Activated T-helper 2 cell treated with anti-CD3 and anti-CD28 coated beads, Interferon-gamma antibody, Interleukin-2, Interleukin-4, amounts not matched to agents 10 μg/mL and 5 μg/mL and 100 μg/mL, durations not matched to agents 14 hours and 24 hours and 36 hours (primary cell): Measurements from ENCODE around the gene CPSF7. TPM values are rescaled to one million over a fixed set of nuclear protein-coding genes. Genes with fewer than 3 reads are reported as not detected.

Source experiments
- DNase-seq: peaks from one replicate; pipeline ENCODE4 v3.0.0; 2021; ENCODE audit warnings: low spot score
- H3K27ac Mint-ChIP-seq: one replicate; pipeline ENCODE4 v1.8.0; 2021; ENCODE audit warnings: mixed read lengths
- H3K27me3 Mint-ChIP-seq: one replicate; pipeline ENCODE4 v1.8.0; 2021; ENCODE audit warnings: low read depth, mixed read lengths
- H3K36me3 Mint-ChIP-seq: one replicate; pipeline ENCODE4 v1.8.0; 2021; ENCODE audit warnings: low read depth, mixed read lengths
- H3K4me1 Mint-ChIP-seq: one replicate; pipeline ENCODE4 v1.8.0; 2021; ENCODE audit warnings: low read depth, mixed read lengths
- H3K4me3 Mint-ChIP-seq: one replicate; pipeline ENCODE4 v1.8.0; 2021; ENCODE audit warnings: low read depth, mild to moderate bottlenecking, moderate library complexity, mixed read lengths
- H3K9me3 Mint-ChIP-seq: one replicate; pipeline ENCODE4 v1.8.0; 2021; ENCODE audit warnings: mixed read lengths
- intact Hi-C: fragments of 100-400 bp; cut with micrococcal nuclease; formaldehyde crosslinking; loops from one replicate; pipeline ENCODE4 v1.15.1; 2023
- total RNA-seq: library from RNA; stranded (reverse); gene quantifications from 2 replicates; pipeline ENCODE4 v1.2.3, GENCODE V29; 2022

The CPSF7 gene
- total RNA-seq, 1 donor from 2014 or later: 123 TPM

DNA sequence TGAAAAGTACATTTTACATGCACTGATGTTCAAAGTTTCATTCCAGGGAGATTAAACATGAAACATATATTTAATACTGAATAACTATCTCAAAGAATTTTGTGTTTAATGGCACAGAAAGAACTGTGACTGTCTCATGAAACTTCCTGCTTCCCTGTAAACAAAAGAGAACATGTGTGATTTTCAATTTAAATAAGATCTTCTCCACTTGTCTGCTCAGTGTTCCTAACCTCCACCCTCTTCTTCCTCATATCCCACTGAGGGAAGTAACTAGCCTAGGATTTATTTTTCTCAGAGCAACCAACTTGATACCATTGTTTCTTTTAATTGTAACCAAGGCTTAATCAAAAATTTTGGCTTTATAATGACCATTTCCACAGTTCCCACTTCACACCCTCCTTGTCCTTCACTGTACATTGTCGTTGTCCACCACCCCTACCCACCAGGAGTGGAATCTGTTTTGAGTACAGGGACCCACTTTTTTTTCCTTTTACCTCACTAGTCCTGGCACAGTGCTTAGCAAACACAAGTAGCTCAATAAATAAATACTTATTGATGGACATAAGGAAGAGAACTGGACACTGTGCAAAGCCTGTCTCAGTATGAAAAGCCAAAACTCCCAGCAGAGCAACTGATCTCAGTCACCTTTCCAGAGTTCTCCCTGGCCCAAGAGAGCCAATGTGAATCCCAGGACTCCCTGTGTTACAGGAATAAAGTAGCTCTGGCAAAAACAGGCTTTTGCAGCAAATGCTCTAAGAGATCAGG lies 4.2 kb downstream of the CPSF7 start:
- H3K27me3 Mint-ChIP-seq: no peaks in the 10 kb centered on the region
- no peak overlapping the region for H3K4me3 Mint-ChIP-seq
- H3K9me3 Mint-ChIP-seq: no peaks in the 10 kb centered on the region
- intact Hi-C loops: no loop called here
- peaks cover 78% of the 10 kb centered on the region for H3K36me3 Mint-ChIP-seq
- DNase-seq: no peak
- peaks cover 41% of the 10 kb centered on the region for H3K4me1 Mint-ChIP-seq
- peak overlapping the region; percentile 36 for H3K27ac Mint-ChIP-seq

DNA sequence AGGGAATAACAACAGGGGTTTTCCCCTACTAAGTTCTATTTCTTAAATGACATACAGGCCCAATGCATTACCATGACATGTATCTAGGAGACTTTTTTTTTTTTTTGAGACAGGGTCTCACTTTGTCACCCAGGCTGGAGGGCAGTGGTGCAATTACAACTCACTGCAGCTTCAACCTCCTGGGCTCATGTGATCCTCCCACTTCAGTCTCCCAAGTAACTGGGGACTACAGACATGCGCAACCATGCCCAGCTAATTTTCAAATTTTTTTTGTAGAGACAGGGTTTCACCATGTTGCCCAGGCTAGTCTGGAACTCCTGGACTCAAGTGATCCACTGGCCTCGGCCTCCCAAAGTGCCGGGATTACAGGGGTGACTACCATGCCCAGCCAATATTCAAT lies 7.5 kb downstream of the CPSF7 start:
- Mint-ChIP-seq H3K4me3 (no peak overlapping the region), H3K9me3 (no peaks in the 10 kb centered on the region), H3K27me3 (no peaks in the 10 kb centered on the region), H3K4me1 (peaks cover 38% of the 10 kb centered on the region), H3K36me3 (peaks cover 95% of the 10 kb centered on the region), H3K27ac (no peak overlapping the region)
- intact Hi-C loops: no loop called here
- no peak for DNase-seq

DNA sequence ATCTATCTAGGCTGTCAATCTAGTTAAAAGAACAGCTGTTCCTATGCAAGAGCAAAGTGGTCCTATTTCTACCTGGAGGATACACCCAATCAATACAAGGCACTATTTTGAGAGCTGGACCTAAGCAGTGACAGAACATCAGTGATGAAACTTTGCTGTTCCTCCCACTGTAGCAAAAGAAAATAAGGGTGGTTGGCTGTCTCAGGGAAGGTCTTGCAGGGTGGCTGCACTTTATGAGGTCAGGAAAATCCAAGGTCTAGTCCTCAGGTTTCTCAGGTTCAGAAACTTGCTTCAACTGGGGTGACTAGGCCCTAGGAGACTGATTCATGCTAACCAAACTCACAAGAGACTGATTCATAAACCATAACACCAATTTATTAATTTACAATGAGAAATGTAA lies 11.6 kb downstream of the CPSF7 start:
- H3K27me3 Mint-ChIP-seq: no peaks in the 10 kb centered on the region
- H3K27ac Mint-ChIP-seq: no peak overlapping the region
- intact Hi-C loops: no loop called here
- H3K4me1 Mint-ChIP-seq: peaks cover 37% of the 10 kb centered on the region
- no peak for DNase-seq
- peaks cover 94% of the 10 kb centered on the region for H3K36me3 Mint-ChIP-seq
- no peaks in the 10 kb centered on the region for H3K9me3 Mint-ChIP-seq
- H3K4me3 Mint-ChIP-seq: no peak overlapping the region

DNA sequence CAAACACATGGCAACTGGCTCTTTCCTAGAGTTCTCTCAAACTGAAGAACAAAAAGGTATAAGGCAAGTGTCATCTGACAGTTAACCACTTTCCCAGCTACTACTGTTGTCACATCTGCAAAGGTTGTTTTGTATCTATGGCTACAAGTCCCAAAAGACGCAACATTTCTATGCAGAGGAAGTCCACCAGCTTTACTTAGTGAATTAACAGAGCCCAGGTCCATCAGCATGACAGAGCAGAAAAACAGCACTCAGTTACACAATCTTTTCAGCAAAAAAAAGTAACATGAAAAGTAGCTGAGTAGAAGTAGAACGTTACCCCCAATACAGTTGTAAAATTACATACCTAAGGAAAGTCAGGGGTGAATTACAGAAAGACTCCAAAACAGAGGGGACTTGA lies 12.1 kb downstream of the CPSF7 start:
- Mint-ChIP-seq H3K4me1 (peaks cover 37% of the 10 kb centered on the region), H3K36me3 (peaks cover 96% of the 10 kb centered on the region), H3K9me3 (no peaks in the 10 kb centered on the region), H3K27me3 (no peaks in the 10 kb centered on the region), H3K27ac (peak overlapping the region; percentile 7), H3K4me3 (no peak overlapping the region)
- intact Hi-C loops: no loop called here
- no peak for DNase-seq

DNA sequence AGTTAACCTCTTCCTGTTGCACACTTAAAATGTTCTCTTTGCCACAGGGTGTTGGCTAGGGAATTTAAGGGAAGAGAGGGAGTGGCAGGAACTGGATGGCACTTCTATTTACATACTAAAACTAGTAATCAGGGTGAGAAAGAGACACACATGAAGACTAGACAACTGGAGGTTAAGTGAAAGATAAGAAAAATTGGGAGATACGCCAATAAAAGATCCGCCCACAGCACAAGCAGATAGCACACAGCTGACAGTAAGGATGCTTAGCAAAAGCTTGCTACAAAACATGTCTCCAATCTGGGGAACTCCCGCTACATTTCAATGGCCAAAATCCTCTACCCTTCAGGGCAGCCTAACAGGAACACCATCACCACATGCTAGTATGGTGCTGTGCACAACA lies 12.8 kb downstream of the CPSF7 start:
- no peak for DNase-seq
- Mint-ChIP-seq H3K27me3 (no peaks in the 10 kb centered on the region), H3K4me1 (peaks cover 34% of the 10 kb centered on the region), H3K36me3 (peaks cover 94% of the 10 kb centered on the region), H3K9me3 (no peaks in the 10 kb centered on the region), H3K27ac (peak overlapping the region; percentile 31), H3K4me3 (no peak overlapping the region)
- intact Hi-C loops: no loop called here

DNA sequence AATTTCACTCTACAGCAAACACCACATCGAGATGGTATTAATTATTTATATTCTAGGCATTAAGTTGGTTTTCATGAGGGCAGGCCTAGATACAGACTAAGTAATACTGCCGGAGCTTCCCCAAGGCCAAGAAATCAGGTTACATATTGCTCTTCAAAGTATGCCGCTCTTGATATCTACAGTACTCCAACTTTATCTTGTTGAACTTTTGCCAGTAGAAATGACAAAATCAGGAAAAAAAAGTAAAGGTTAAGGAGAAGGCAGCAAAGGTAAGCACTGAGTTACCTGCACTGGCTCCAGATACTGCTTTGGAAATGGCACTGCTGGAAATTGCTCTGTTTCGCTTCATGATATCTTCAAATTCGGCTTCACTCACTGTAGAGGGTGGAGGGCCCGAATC lies 14.4 kb downstream of the CPSF7 start:
- H3K27ac Mint-ChIP-seq: no peak overlapping the region

DNA sequence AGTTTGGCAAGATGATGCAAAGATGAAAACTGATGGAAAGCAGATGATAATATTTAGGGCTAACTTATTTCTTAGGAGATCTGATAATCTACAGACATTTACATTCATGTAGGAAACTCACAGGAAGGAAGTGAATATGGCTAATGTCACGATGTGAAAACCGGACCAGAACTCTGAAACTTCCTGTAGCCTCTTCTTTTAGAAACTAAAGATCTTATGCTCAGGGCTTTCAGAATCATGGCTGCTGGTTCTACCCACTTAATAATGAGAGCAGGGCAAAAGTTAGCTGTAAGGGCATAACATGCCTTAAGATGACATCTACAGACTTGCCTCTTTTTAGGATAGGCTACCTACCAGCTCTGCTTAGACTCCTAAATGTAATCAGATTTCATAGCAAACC lies 15.2 kb downstream of the CPSF7 start:
- Mint-ChIP-seq H3K4me1 (peaks cover 28% of the 10 kb centered on the region), H3K27me3 (no peaks in the 10 kb centered on the region), H3K27ac (peak overlapping the region; percentile 65), H3K4me3 (no peak overlapping the region), H3K9me3 (no peaks in the 10 kb centered on the region), H3K36me3 (peaks cover 93% of the 10 kb centered on the region)
- intact Hi-C loops: no loop called here
- no peak for DNase-seq

More for the DNA sequence above, 14.4 kb downstream of the CPSF7 start:
- DNase-seq: no peak
- Mint-ChIP-seq H3K27me3 (no peaks in the 10 kb centered on the region), H3K9me3 (no peaks in the 10 kb centered on the region), H3K4me1 (peaks cover 31% of the 10 kb centered on the region), H3K36me3 (peaks cover 93% of the 10 kb centered on the region), H3K4me3 (no peak overlapping the region)
- intact Hi-C loops: no loop called here

DNA sequence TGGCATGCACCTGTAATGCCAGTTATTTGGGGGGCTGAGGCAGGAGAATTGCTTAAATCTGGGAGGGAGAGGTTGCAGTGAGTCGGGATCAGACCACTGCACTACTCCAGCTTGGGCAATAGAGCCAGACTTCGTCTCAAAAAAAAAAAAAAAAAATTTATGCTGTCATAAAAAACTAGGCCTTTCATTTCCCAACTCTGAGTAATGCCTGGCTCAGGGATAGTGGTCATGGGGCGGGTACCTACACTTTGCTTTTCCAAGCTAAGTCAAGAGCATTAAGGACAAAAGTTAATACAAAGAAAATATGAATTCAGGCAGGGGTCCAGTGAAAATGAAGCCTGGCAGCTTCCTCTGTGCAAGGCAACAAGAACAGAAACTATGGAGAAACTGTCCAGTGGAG lies 16.3 kb downstream of the CPSF7 start:
- Mint-ChIP-seq H3K9me3 (no peaks in the 10 kb centered on the region), H3K27me3 (no peaks in the 10 kb centered on the region), H3K4me3 (no peak overlapping the region), H3K4me1 (peaks cover 28% of the 10 kb centered on the region), H3K27ac (no peak overlapping the region), H3K36me3 (peaks cover 93% of the 10 kb centered on the region)
- intact Hi-C loops: no loop called here
- DNase-seq: no peak

DNA sequence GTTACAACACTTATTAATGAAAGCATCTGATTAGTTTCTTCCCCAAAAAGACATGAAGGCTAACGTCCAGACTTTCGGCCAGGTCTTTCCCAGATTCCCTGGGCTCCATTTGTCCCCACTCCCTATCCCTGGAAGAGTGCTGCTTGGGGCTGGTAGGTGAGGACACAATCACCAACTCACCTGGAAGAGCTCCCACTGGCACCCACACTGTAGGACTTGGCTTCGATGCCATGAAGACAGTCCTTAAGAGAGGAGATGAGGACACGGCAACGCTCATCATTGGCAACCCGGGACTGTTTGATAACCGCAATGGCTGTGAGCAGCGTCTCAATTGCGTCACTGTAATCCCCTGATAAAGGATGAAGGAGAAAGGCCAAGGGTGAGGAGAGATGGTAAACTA lies 18.2 kb downstream of the CPSF7 start:
- intact Hi-C loops: no loop called here
- Mint-ChIP-seq H3K9me3 (no peaks in the 10 kb centered on the region), H3K27me3 (no peaks in the 10 kb centered on the region), H3K4me1 (peaks cover 15% of the 10 kb centered on the region), H3K4me3 (no peak overlapping the region), H3K36me3 (peaks cover 91% of the 10 kb centered on the region), H3K27ac (no peak overlapping the region)
- no peak for DNase-seq

DNA sequence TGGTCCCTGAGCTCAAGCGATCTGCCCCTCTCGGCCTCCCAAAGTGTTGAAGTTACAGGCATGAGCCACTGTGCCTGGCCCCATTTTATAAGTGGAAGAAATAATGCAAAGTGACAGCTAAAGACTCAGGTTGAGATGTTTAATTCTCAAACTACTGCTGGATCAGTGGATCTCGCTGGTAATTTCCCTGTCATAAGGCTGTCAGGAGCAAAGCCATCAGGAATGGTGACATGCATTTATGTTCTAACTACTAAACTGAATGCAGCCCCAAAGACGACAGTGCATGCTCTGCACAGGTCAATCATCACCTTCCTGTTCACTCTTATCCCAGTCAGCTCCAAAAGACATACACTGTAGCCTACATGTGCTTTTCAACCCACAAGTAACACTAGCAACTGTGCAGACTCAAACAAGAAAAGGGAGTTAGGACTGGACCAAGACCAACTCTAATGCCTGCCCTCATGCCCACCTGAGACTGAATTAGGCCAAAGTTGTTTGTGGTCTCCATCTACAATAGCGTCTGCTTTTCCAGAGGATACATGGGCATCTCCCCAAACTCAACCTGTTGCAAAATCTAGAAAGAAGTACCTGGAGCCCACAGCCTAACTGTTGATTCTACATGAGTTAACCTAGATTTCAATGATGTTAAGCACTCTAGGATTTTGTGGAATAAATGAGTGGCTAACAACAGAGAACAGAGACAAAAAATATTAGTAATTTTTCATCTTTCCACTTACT lies 22.6 kb downstream of the CPSF7 start:
- Mint-ChIP-seq H3K4me1 (no peaks in the 10 kb centered on the region), H3K9me3 (no peaks in the 10 kb centered on the region), H3K4me3 (no peak overlapping the region), H3K36me3 (peaks cover 89% of the 10 kb centered on the region), H3K27ac (no peak overlapping the region), H3K27me3 (no peaks in the 10 kb centered on the region)
- no peak for DNase-seq
- intact Hi-C loops: no loop called here

DNA sequence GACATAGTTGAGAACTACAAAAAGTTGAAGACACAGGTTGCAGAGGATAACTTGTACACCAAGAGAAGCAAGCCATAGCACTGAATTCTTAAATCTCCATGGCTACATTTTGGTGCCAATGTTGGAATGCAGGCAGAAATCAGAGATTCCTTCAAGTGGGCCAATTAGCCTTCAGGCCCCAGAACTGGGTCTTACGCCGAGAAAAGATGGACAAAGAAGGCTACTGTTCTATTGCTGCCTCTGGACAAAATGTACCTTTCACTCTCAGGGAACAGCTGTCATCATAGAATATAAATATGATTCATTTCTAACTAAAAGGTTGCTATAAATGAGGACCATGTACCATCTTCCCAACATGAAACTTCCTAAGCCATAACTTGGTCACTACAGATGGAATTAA lies 23.7 kb downstream of the CPSF7 start:
- intact Hi-C loops: no loop called here
- H3K36me3 Mint-ChIP-seq: peaks cover 85% of the 10 kb centered on the region
- no peak overlapping the region for H3K27ac Mint-ChIP-seq

DNA sequence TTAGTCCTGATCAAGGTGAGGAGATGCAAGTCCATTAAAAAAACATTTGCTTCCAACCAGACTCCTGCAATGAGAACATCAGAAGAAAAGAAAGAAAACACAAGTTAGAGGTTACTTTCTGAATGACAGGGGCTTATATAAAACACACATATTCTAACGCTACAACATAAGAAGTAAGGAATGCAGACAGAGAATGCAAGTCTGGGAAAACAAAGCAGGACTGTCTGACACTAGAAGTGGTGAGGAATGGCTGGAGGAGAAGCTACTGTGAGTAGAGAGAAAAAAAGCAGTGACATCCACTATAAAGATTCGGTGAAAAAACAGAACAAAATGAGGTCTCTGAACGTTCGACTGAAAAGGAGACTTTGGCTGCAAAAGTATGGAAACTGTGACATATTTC lies 25.1 kb downstream of the CPSF7 start:
- no peak overlapping the region for H3K4me3 Mint-ChIP-seq
- no peak for DNase-seq
- H3K36me3 Mint-ChIP-seq: peaks cover 79% of the 10 kb centered on the region
- no peaks in the 10 kb centered on the region for H3K9me3 Mint-ChIP-seq
- no peaks in the 10 kb centered on the region for H3K4me1 Mint-ChIP-seq
- H3K27me3 Mint-ChIP-seq: no peaks in the 10 kb centered on the region
- H3K27ac Mint-ChIP-seq: no peak overlapping the region
- intact Hi-C loops: no loop called here

More for the DNA sequence above, 23.7 kb downstream of the CPSF7 start:
- Mint-ChIP-seq H3K4me3 (no peak overlapping the region), H3K4me1 (no peaks in the 10 kb centered on the region), H3K27me3 (no peaks in the 10 kb centered on the region), H3K9me3 (no peaks in the 10 kb centered on the region)
- no peak for DNase-seq

DNA sequence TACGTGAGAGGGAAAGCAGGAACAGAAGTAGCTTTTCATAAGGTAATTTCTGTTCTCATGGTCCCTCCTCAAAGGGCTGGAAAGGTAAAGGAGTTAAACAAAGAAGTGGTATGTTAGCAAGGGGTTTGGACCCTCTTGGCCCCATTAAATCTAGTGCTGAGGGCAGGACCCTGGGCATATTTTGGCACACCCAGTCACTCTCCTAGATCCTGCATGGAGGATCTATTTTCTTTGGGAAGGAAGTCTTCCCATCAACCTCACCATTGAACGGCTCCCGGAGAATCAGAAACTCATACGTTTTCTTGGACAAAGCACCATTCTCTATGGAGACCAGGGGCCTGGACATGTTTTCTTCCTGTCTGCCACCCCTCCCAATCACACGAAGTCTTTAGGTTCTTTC lies 25.7 kb downstream of the CPSF7 start:
- Mint-ChIP-seq H3K9me3 (no peaks in the 10 kb centered on the region), H3K27ac (no peak overlapping the region), H3K4me3 (no peak overlapping the region), H3K27me3 (no peaks in the 10 kb centered on the region), H3K36me3 (peaks cover 76% of the 10 kb centered on the region), H3K4me1 (no peaks in the 10 kb centered on the region)
- DNase-seq: no peak
- intact Hi-C loops: no loop called here
